SK-N-SH treated with all-trans-retinoic acid at 6 μM for 48 hours (cell line): Measurements from ENCODE around the gene IFI27.
A peak's percentile ranks its signal among the peaks of the same experiment; 100 is the strongest.

Experiments
- ATAC-seq: fragments of 200-7000 bp; cut with Tn5 transposase; 3 replicates; pipeline ENCODE4 v1.9.1; 2020; ENCODE audit warnings: mild to moderate bottlenecking, moderate library complexity
- ARNTL ChIP-seq: fragments of 450-650 bp; formaldehyde crosslinking; IDR thresholded peaks from 2 replicates; pipeline ENCODE4 v1.5.0; 2020; ENCODE audit warnings: low read depth, mild to moderate bottlenecking, moderate library complexity, borderline replicate concordance
- BACH2 ChIP-seq: fragments of 250-450 bp; sonication (Bioruptor Pico); IDR thresholded peaks from 2 replicates; pipeline ENCODE4 v1.9.0; 2021; ENCODE audit warnings: mild to moderate bottlenecking, borderline replicate concordance
- CSDC2 ChIP-seq: fragments of 250-450 bp; sonication (Bioruptor Pico); IDR thresholded peaks from 2 replicates; pipeline ENCODE4 v1.5.0; 2020; ENCODE audit warnings: mild to moderate bottlenecking, moderate library complexity
- ESRRG ChIP-seq: fragments of 250-450 bp; sonication (Bioruptor Pico); IDR thresholded peaks from 2 replicates; pipeline ENCODE4 v1.6.1; 2021; ENCODE audit warnings: mild to moderate bottlenecking
- GLIS3 ChIP-seq: fragments of 250-450 bp; sonication (Bioruptor Pico); IDR thresholded peaks from 2 replicates; pipeline ENCODE4 v1.5.0; 2020; ENCODE audit warnings: mild to moderate bottlenecking, moderate library complexity
- ISL1 ChIP-seq: fragments of 250-450 bp; sonication (Bioruptor Pico); IDR thresholded peaks from 2 replicates; pipeline ENCODE4 v2.1.2; 2022; ENCODE audit warnings: mild to moderate bottlenecking, moderate library complexity
- OSR1 ChIP-seq: fragments of 250-450 bp; sonication (Bioruptor Pico); IDR thresholded peaks from 2 replicates; pipeline ENCODE4 v1.8.0; 2022; ENCODE audit warnings: moderate library complexity, mild to moderate bottlenecking, inconsistent platforms
- PPARA ChIP-seq: fragments of 250-450 bp; sonication (Bioruptor Pico); IDR thresholded peaks from 2 replicates; pipeline ENCODE4 v1.5.0; 2020; ENCODE audit warnings: mild to moderate bottlenecking, borderline replicate concordance
- RARB ChIP-seq: fragments of 250-450 bp; sonication (Bioruptor Pico); IDR thresholded peaks from 2 replicates; pipeline ENCODE4 v1.8.0; 2021; ENCODE audit warnings: mild to moderate bottlenecking, moderate library complexity
- SNAI2 ChIP-seq: fragments of 250-450 bp; sonication (Bioruptor Pico); IDR thresholded peaks from 2 replicates; pipeline ENCODE4 v1.5.0; 2020; ENCODE audit warnings: mild to moderate bottlenecking, moderate library complexity
- TCF4 ChIP-seq: fragments of 250-450 bp; sonication (Bioruptor Pico); IDR thresholded peaks from 2 replicates; pipeline ENCODE4 v1.8.0; 2021; ENCODE audit warnings: mild to moderate bottlenecking, moderate library complexity, borderline replicate concordance
- TOX ChIP-seq: fragments of 250-450 bp; sonication (Bioruptor Pico); IDR thresholded peaks from 2 replicates; pipeline ENCODE4 v1.8.0; 2021; ENCODE audit warnings: mild to moderate bottlenecking, moderate library complexity, borderline replicate concordance
- ZC3H10 ChIP-seq: fragments of 250-450 bp; sonication (Bioruptor Pico); IDR thresholded peaks from 2 replicates; pipeline ENCODE4 v1.5.1; 2021; ENCODE audit warnings: mild to moderate bottlenecking, moderate library complexity
- ZFP3 ChIP-seq: fragments of 250-450 bp; sonication (Bioruptor Pico); IDR thresholded peaks from 2 replicates; pipeline ENCODE4 v1.5.0; 2020; ENCODE audit warnings: mild to moderate bottlenecking, moderate library complexity
- ZNF565 ChIP-seq: fragments of 450-650 bp; formaldehyde crosslinking; conservative IDR thresholded peaks from 2 replicates; pipeline ENCODE4 v1.5.0; 2020; ENCODE audit warnings: low read depth, mild to moderate bottlenecking, moderate library complexity
- ZNF70 ChIP-seq: fragments of 450-650 bp; formaldehyde crosslinking; IDR thresholded peaks from 2 replicates; pipeline ENCODE4 v1.5.0; 2020; ENCODE audit warnings: mild to moderate bottlenecking, moderate library complexity
- ZNF8 ChIP-seq: fragments of 450-650 bp; formaldehyde crosslinking; IDR thresholded peaks from 2 replicates; pipeline ENCODE4 v1.5.0; 2020; ENCODE audit warnings: mild to moderate bottlenecking, moderate library complexity
- TF ChIP-seq, protein P1 (sequence below): fragments of 250-450 bp; sonication (Bioruptor Pico); IDR thresholded peaks from 2 replicates; pipeline ENCODE4 v1.8.0; 2021; ENCODE audit warnings: low read depth, mild to moderate bottlenecking, moderate library complexity, borderline replicate concordance
- TF ChIP-seq, protein P2 (sequence below): fragments of 250-450 bp; sonication (Bioruptor Pico); IDR thresholded peaks from 2 replicates; pipeline ENCODE4 v1.5.0; 2020; ENCODE audit warnings: mild to moderate bottlenecking, moderate library complexity
- TF ChIP-seq, protein P3 (sequence below): fragments of 250-450 bp; sonication (Bioruptor Pico); IDR thresholded peaks from 2 replicates; pipeline ENCODE4 v1.8.0; 2020; ENCODE audit warnings: mild to moderate bottlenecking, moderate library complexity, borderline replicate concordance
- TF ChIP-seq, protein P4 (sequence below): fragments of 250-450 bp; sonication (Bioruptor Pico); IDR thresholded peaks from 2 replicates; pipeline ENCODE4 v1.5.1; 2021; ENCODE audit warnings: mild to moderate bottlenecking, moderate library complexity
- TF ChIP-seq, protein P5 (sequence below): fragments of 250-450 bp; sonication (Bioruptor Pico); IDR thresholded peaks from 2 replicates; pipeline ENCODE4 v1.5.1; 2020; ENCODE audit warnings: low read depth, mild to moderate bottlenecking, moderate library complexity

IFI27 gene

DNA sequence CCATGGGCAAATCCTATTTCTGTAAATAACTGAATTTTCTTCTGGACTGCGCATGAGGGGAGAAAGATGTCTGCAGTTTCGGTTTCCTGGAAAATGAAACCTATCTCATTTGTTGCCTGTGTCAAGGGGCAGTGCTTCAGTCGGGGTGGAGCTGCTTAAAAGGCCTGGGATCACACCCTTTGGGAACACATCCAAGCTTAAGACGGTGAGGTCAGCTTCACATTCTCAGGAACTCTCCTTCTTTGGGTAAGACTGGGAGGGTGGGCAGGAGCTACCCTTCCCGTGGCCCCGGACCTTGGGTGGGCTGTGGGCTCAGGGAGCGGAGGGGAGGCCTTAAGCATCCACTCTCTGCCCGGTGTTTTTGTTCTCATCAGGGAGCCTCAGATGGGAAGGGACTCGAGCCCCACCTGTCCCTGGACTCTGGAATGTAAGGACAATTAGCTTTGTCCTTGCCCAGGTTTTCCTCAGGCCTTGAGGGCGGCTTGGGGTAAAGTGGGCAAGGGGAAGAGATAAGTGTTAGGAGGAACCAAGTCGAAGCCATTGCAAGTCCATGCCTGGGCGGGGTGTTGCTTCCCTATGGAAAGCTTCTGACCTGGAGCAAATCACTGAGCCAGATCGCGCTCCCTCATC lies at the start of gene IFI27:
TSS of gene IFI27 (plus strand) at position 185 of the 630 bp plus-strand sequence.
- TF ChIP-seq OSR1 (CRISPR knock-in tag) (no peak), GLIS3 (no peak), TCF4 (CRISPR knock-in tag) (no peak), ZC3H10 (CRISPR knock-in tag) (no peak), PPARA (no peak), ZFP3 (CRISPR knock-in tag) (no peak), TOX (CRISPR knock-in tag) (no peak), SNAI2 (no peak), CSDC2 (no peak), ZNF565 (no peak), ESRRG (no peak), RARB (no peak), ISL1 (CRISPR knock-in tag) (no peak), ZNF8 (CRISPR knock-in tag) (no peak)
- TF ChIP-seq, protein P1, sequence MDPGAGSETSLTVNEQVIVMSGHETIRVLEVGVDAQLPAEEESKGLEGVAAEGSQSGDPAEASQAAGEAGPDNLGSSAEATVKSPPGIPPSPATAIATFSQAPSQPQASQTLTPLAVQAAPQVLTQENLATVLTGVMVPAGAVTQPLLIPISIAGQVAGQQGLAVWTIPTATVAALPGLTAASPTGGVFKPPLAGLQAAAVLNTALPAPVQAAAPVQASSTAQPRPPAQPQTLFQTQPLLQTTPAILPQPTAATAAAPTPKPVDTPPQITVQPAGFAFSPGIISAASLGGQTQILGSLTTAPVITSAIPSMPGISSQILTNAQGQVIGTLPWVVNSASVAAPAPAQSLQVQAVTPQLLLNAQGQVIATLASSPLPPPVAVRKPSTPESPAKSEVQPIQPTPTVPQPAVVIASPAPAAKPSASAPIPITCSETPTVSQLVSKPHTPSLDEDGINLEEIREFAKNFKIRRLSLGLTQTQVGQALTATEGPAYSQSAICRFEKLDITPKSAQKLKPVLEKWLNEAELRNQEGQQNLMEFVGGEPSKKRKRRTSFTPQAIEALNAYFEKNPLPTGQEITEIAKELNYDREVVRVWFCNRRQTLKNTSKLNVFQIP (CRISPR knock-in tag), result no peak
- TF ChIP-seq, protein P2, sequence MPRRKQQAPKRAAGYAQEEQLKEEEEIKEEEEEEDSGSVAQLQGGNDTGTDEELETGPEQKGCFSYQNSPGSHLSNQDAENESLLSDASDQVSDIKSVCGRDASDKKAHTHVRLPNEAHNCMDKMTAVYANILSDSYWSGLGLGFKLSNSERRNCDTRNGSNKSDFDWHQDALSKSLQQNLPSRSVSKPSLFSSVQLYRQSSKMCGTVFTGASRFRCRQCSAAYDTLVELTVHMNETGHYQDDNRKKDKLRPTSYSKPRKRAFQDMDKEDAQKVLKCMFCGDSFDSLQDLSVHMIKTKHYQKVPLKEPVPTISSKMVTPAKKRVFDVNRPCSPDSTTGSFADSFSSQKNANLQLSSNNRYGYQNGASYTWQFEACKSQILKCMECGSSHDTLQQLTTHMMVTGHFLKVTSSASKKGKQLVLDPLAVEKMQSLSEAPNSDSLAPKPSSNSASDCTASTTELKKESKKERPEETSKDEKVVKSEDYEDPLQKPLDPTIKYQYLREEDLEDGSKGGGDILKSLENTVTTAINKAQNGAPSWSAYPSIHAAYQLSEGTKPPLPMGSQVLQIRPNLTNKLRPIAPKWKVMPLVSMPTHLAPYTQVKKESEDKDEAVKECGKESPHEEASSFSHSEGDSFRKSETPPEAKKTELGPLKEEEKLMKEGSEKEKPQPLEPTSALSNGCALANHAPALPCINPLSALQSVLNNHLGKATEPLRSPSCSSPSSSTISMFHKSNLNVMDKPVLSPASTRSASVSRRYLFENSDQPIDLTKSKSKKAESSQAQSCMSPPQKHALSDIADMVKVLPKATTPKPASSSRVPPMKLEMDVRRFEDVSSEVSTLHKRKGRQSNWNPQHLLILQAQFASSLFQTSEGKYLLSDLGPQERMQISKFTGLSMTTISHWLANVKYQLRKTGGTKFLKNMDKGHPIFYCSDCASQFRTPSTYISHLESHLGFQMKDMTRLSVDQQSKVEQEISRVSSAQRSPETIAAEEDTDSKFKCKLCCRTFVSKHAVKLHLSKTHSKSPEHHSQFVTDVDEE (CRISPR knock-in tag), result no peak
- TF ChIP-seq, protein P3, sequence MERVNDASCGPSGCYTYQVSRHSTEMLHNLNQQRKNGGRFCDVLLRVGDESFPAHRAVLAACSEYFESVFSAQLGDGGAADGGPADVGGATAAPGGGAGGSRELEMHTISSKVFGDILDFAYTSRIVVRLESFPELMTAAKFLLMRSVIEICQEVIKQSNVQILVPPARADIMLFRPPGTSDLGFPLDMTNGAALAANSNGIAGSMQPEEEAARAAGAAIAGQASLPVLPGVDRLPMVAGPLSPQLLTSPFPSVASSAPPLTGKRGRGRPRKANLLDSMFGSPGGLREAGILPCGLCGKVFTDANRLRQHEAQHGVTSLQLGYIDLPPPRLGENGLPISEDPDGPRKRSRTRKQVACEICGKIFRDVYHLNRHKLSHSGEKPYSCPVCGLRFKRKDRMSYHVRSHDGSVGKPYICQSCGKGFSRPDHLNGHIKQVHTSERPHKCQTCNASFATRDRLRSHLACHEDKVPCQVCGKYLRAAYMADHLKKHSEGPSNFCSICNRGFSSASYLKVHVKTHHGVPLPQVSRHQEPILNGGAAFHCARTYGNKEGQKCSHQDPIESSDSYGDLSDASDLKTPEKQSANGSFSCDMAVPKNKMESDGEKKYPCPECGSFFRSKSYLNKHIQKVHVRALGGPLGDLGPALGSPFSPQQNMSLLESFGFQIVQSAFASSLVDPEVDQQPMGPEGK, result no peak
- ATAC-seq, result peak; percentile 41

DNA sequence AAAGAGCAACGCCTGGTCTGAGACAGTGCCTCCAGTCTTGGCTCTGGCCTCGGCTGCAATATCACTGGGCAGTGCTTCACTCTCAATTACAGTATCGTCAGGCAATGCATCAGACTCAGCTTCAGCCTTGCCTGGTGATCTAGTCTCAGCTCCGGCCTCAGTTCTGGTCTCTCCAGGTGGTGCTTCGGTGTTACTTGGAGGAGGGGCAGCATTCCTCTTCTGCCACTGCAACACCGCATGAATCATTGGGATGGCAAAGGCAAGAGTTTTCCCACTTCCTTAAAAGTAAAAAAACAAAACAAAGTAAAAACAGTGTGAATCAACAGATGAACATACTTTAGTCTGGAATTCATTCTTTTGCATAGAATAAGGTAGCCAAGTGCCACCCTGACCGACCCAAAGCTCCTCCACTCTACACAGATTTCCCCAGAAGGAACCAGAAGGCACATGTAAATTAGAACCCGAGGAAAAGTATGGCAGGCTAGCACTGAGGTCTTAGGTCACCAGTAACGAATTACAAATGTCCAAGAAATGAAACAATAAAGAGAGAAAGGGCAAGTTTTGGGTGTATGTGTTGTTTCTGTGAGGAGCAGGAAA lies 48.1 kb upstream of the IFI27 start:
- TF ChIP-seq, protein P4, sequence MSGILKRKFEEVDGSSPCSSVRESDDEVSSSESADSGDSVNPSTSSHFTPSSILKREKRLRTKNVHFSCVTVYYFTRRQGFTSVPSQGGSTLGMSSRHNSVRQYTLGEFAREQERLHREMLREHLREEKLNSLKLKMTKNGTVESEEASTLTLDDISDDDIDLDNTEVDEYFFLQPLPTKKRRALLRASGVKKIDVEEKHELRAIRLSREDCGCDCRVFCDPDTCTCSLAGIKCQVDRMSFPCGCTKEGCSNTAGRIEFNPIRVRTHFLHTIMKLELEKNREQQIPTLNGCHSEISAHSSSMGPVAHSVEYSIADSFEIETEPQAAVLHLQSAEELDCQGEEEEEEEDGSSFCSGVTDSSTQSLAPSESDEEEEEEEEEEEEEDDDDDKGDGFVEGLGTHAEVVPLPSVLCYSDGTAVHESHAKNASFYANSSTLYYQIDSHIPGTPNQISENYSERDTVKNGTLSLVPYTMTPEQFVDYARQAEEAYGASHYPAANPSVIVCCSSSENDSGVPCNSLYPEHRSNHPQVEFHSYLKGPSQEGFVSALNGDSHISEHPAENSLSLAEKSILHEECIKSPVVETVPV (CRISPR knock-in tag), result no peak
- TF ChIP-seq ZC3H10 (CRISPR knock-in tag) (no peak), CSDC2 (no peak), OSR1 (CRISPR knock-in tag) (no peak), TOX (CRISPR knock-in tag) (no peak), ZNF565 (no peak), ESRRG (no peak), PPARA (no peak), BACH2 (CRISPR knock-in tag) (no peak), ZNF70 (CRISPR knock-in tag) (no peak), ZFP3 (CRISPR knock-in tag) (no peak), ARNTL (CRISPR knock-in tag) (no peak), TCF4 (CRISPR knock-in tag) (no peak)
- TF ChIP-seq, protein P5, sequence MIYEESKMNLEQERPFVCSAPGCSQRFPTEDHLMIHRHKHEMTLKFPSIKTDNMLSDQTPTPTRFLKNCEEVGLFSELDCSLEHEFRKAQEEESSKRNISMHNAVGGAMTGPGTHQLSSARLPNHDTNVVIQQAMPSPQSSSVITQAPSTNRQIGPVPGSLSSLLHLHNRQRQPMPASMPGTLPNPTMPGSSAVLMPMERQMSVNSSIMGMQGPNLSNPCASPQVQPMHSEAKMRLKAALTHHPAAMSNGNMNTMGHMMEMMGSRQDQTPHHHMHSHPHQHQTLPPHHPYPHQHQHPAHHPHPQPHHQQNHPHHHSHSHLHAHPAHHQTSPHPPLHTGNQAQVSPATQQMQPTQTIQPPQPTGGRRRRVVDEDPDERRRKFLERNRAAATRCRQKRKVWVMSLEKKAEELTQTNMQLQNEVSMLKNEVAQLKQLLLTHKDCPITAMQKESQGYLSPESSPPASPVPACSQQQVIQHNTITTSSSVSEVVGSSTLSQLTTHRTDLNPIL (CRISPR knock-in tag), result no peak
- no peak for ATAC-seq
